Measurements from ENCODE around the gene WHRN. TPM values are rescaled to one million over a fixed set of nuclear protein-coding genes. Genes with fewer than 3 reads are reported as not detected.

Gene WHRN
- polyA plus RNA-seq, 1 donor from 2014 or later, result 2.5 TPM

GRCh38 chr9:114411452-114411851, 93.8 kb downstream of the WHRN start:
- Histone ChIP-seq H3K9me2 (ENCODE audit: insufficient read depth, low read length) (no peaks in the 10 kb centered on the region), H3K4me2 (ENCODE audit: low read length) (no peak overlapping the region), H3K79me2 (replicated peaks; ENCODE audit: insufficient read depth, low read length) (no peaks in the 10 kb centered on the region), H3K27ac (ENCODE audit: low read length) (no peak overlapping the region), H3K27me3 (ENCODE audit: insufficient read depth, low read depth, low read length) (no peaks in the 10 kb centered on the region), H3K36me3 (ENCODE audit: insufficient read depth, low read length) (no peaks in the 10 kb centered on the region), H3K9ac (ENCODE audit: low read length) (no peak overlapping the region), H3K4me3 (ENCODE audit: low read length) (no peak overlapping the region), H3F3A (ENCODE audit: insufficient read depth, low read length, poor library complexity, severe bottlenecking) (no peaks in the 10 kb centered on the region), H2AFZ (ENCODE audit: low read depth, low read length) (no peak overlapping the region), H4K20me1 (ENCODE audit: insufficient read depth) (no peaks in the 10 kb centered on the region), H3K9me3 (ENCODE audit: low read length) (no peaks in the 10 kb centered on the region)
- TF ChIP-seq EZH2 (IDR thresholded peaks at IDR 0.05; ENCODE audit: borderline replicate concordance, insufficient read depth, low read length, poor library complexity, severe bottlenecking) (no peak), POLR2AphosphoS5 (IDR thresholded peaks at IDR 0.05) (no peak), SMC3 (conservative IDR thresholded peaks at IDR 0.05; ENCODE audit: poor library complexity) (no peak), EP300 (conservative IDR thresholded peaks at IDR 0.05; ENCODE audit: poor library complexity, severe bottlenecking) (no peak), TAF1 (IDR thresholded peaks at IDR 0.05; ENCODE audit: low read depth) (no peak), RAD21 (conservative IDR thresholded peaks at IDR 0.05) (no peak), MXI1 (conservative IDR thresholded peaks at IDR 0.05; ENCODE audit: poor library complexity, severe bottlenecking) (no peak)
- TF ChIP-seq, protein P1, sequence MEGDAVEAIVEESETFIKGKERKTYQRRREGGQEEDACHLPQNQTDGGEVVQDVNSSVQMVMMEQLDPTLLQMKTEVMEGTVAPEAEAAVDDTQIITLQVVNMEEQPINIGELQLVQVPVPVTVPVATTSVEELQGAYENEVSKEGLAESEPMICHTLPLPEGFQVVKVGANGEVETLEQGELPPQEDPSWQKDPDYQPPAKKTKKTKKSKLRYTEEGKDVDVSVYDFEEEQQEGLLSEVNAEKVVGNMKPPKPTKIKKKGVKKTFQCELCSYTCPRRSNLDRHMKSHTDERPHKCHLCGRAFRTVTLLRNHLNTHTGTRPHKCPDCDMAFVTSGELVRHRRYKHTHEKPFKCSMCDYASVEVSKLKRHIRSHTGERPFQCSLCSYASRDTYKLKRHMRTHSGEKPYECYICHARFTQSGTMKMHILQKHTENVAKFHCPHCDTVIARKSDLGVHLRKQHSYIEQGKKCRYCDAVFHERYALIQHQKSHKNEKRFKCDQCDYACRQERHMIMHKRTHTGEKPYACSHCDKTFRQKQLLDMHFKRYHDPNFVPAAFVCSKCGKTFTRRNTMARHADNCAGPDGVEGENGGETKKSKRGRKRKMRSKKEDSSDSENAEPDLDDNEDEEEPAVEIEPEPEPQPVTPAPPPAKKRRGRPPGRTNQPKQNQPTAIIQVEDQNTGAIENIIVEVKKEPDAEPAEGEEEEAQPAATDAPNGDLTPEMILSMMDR (IDR thresholded peaks at IDR 0.05; ENCODE audit: poor library complexity, severe bottlenecking), result no peak
- TF ChIP-seq, protein P2, sequence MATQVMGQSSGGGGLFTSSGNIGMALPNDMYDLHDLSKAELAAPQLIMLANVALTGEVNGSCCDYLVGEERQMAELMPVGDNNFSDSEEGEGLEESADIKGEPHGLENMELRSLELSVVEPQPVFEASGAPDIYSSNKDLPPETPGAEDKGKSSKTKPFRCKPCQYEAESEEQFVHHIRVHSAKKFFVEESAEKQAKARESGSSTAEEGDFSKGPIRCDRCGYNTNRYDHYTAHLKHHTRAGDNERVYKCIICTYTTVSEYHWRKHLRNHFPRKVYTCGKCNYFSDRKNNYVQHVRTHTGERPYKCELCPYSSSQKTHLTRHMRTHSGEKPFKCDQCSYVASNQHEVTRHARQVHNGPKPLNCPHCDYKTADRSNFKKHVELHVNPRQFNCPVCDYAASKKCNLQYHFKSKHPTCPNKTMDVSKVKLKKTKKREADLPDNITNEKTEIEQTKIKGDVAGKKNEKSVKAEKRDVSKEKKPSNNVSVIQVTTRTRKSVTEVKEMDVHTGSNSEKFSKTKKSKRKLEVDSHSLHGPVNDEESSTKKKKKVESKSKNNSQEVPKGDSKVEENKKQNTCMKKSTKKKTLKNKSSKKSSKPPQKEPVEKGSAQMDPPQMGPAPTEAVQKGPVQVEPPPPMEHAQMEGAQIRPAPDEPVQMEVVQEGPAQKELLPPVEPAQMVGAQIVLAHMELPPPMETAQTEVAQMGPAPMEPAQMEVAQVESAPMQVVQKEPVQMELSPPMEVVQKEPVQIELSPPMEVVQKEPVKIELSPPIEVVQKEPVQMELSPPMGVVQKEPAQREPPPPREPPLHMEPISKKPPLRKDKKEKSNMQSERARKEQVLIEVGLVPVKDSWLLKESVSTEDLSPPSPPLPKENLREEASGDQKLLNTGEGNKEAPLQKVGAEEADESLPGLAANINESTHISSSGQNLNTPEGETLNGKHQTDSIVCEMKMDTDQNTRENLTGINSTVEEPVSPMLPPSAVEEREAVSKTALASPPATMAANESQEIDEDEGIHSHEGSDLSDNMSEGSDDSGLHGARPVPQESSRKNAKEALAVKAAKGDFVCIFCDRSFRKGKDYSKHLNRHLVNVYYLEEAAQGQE (IDR thresholded peaks at IDR 0.05; ENCODE audit: borderline replicate concordance), result no peak

GRCh38 chr9:114410910-114411309, 94.4 kb downstream of the WHRN start:
- TF ChIP-seq RAD21 (conservative IDR thresholded peaks at IDR 0.05) (no peak), SMC3 (conservative IDR thresholded peaks at IDR 0.05; ENCODE audit: poor library complexity) (no peak), POLR2AphosphoS5 (IDR thresholded peaks at IDR 0.05) (no peak), MXI1 (conservative IDR thresholded peaks at IDR 0.05; ENCODE audit: poor library complexity, severe bottlenecking) (no peak), EP300 (conservative IDR thresholded peaks at IDR 0.05; ENCODE audit: poor library complexity, severe bottlenecking) (no peak), EZH2 (IDR thresholded peaks at IDR 0.05; ENCODE audit: borderline replicate concordance, insufficient read depth, low read length, poor library complexity, severe bottlenecking) (no peak), TAF1 (IDR thresholded peaks at IDR 0.05; ENCODE audit: low read depth) (no peak)
- TF ChIP-seq, protein P1 (IDR thresholded peaks at IDR 0.05; ENCODE audit: poor library complexity, severe bottlenecking), result no peak
- TF ChIP-seq, protein P2 (IDR thresholded peaks at IDR 0.05; ENCODE audit: borderline replicate concordance), result no peak
- no peaks in the 10 kb centered on the region for H3K79me2 ChIP-seq (replicated peaks; ENCODE audit: insufficient read depth, low read length)
- no peak overlapping the region for H3K4me2 ChIP-seq (ENCODE audit: low read length)
- H3K27me3 ChIP-seq (ENCODE audit: insufficient read depth, low read depth, low read length), result no peaks in the 10 kb centered on the region
- no peaks in the 10 kb centered on the region for H3K9me2 ChIP-seq (ENCODE audit: insufficient read depth, low read length)
- no peak overlapping the region for H3K27ac ChIP-seq (ENCODE audit: low read length)
- H3K4me3 ChIP-seq (ENCODE audit: low read length), result no peak overlapping the region
- H3K9ac ChIP-seq (ENCODE audit: low read length), result no peak overlapping the region
- no peak overlapping the region for H2AFZ ChIP-seq (ENCODE audit: low read depth, low read length)
- no peaks in the 10 kb centered on the region for H3F3A ChIP-seq (ENCODE audit: insufficient read depth, low read length, poor library complexity, severe bottlenecking)
- no peaks in the 10 kb centered on the region for H4K20me1 ChIP-seq (ENCODE audit: insufficient read depth)
- no peaks in the 10 kb centered on the region for H3K36me3 ChIP-seq (ENCODE audit: insufficient read depth, low read length)
- H3K9me3 ChIP-seq (ENCODE audit: low read length), result no peaks in the 10 kb centered on the region

Measured in neural cell (in vitro differentiated cells).